ENCODE measurements around the gene KRTAP4-7.
"Not testable (repeated sequence)": the region's sequence is repeated elsewhere in the genome, so short reads cannot be mapped to it uniquely, and the experiment has no call there.

GRCh38 chr17:41083427-41083826, 523 bp upstream of the KRTAP4-7 start:
- TF ChIP-seq CTCF, POLR2A (IDR thresholded peaks at IDR 0.05): not testable (repeated sequence)

Data from stomach (tissue), 4 donors.